ENCODE data around the gene MFRP.
A peak's percentile ranks its signal among the peaks of the same experiment; 100 is the strongest.

The MFRP gene

DNA sequence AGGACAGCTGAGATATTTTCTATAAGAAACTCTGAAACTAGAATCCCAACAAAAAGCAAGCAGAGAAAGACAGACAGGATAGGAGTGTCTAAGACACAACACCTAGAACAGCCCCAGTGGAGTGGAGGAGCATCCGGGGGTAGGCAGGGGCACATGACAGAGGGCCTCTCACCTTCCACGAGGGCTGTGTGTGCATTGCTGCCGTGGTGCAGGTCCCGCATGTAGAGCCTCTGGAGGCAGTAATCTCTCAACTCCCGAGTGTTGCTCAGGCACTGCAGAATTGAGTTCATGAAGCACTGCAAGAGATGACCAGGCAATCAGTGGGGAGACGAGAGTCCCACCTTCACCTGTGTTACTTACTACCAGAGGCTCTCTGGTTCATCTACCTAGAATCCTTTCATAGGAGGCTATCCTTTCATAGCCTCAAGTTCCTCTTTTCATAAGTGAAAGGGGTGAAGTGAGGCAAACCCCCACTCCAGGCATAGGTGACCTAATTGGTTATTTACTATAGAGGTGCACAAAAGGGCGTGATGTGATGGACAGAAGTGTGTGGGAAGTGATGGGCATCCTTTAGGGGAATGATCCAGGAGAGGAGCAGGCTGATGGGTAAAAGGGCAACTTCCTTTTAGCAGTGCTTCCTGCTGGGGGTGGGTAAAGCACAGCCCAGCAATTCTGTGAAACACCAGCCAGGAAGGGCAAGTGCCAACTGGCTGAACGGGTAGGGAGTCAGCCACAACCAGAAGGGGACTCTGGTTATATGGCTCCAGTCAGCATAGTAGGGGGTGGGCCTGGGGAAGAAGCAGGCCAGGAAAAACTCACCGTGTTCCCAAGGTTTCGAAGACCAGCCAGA, 13.1 kb upstream of the MFRP start:
- no peak for DNase-seq (ENCODE audit: low read depth, low spot score)

DNA sequence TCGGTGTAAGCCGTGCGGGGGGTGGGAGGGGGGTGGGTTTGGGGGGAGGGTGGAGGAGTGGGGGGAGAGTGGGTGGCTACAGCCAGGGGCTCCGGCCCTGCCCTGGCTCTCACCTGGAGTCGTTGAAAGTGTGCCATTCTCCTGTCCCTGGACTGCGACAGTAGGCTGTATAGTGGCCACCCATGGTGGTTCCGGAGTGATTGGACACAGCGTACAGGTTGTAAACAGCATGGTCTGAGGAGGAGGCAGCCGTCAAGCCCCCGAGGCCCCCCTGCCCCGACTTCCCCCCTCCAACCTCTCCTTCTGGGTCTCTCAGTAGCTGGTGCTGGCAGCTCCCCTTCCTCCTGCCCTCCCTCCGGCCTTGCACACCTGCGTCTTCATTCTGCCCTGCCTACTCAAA, 10.6 kb upstream of the MFRP start:
- no peak for DNase-seq (ENCODE audit: low read depth, low spot score)

DNA sequence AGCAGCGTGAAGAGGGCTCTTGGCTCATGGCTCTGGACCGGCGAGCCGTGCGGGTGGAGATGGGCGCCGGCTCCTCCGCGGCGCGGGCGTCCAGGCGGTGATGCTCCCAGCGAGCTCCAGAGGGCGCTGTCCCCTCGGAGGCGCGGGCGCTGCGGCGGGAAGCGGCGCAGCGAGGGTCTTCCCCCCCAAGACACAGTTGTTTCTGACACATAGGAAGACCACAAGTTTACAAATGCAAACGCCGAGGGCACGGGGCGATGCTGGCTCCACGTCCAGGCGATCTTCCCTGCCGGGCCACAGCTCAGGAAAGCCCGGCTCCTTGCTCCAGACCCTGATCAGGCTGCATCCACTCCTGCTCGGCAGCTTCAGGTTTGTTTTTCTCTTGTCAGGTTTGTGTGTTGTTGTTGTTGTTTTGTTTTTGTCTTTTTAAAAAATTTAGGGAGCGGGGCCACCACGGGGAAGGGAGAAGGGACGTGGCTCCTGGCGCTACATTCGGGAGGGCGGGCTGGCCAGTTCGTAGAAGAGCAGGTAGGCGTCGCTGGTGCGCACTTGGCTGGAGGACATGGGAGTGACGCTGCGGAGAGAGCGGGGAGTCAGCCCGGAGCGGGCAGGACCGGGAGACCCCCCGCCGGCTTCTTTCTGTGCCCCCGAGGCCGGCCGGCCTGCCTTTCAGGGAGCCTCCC, 10.0 kb upstream of the MFRP start:
- DNase-seq (ENCODE audit: low read depth, low spot score) = peak; percentile 91

DNA sequence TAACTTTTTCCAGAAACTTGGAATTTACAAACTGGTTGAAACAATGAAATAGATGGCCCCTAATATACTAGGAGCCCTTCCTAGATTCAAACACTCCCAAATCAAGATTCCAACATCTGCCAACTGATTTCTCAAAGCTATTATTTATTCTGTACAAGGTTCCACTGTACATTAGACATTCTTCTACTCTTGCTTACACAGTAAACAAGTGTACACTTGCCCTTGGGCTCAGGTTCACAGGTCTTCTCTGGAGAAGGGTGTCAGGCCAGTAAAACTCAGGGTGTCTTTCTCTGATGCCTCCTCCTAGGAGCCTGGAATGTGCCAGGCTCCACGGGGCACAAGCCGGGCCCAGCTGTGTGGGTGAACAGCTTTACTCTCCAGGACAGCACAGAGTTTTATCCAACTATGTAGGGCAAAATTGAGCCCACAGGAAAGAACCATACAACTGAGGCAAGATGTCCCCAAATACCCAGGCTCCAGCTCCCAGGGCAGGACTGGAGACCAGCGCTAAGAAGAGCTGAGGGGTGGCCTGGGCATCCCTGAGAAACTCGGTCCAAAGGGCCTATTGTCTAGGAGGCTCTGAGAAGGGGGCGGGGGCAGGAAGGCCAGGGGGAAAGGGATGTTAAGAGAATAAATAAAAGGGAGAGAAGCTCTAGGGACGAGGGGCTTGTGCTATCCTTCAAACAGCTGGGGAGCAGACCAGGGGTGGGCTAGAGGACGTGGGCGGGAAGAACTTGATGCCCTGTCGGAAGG, 8.8 kb upstream of the MFRP start:
- DNase-seq (ENCODE audit: low read depth, low spot score) = no peak

DNA sequence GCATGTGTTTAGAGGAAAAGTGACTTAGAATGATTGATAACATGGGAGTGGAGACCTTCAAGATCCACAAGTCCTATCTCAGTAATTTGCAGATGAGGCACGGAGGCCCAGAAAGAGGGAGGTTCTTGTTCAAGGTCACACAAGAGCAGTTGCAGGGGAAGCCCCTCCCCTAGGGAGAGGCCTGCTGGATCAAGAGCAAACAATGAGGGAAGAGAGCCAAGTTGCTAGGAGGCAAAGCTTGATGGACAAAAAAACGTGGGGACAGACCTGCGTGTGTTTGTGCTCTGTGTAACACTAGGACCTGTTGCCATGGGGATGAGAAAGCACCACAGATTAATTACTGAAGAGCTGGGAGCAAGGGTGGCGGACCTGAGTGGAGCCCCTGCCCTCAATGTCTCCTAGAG, 6.4 kb upstream of the MFRP start:
- peak; percentile 53 for DNase-seq (ENCODE audit: low read depth, low spot score)

DNA sequence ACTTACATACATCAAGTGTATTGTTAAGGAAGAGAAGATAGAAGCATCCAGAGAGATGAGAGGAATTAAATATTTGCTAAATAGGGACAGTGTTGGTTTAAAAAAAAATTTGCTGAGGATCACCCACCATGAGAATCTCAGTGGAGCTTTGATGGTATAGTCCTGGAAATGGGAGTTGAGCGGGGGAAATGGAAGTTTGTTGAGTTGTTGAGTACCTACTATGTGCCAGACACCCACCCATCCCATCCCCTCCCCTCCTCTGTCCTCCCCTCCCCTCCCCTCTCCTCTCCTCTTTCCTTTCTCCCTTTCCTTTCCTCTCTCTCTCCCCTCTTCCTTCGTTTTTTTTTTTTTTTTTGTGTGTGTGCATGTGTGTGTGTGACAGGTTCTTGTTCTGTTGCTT, 4.7 kb upstream of the MFRP start:
- no peak for DNase-seq (ENCODE audit: low read depth, low spot score)

DNA sequence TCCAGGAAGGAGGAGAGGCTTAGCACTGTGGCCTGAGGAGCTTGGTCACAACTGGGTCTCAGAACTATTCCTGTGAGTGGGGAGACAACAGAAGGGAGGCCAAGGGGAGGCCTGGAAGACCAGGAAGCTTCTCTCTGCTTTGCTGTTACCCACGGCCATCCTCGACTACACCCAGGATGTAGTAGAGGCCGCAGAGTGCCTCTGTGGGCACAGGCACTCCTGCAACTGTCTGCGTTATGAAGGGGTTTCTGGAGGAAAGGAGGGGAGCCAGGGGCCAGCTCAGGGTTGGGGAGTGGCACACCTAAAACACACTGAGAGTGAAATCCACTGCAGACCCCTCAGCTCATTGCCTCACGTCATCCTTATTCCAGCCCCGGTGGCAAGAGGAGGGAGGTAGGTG, 3.8 kb upstream of the MFRP start:
- no peak for DNase-seq (ENCODE audit: low read depth, low spot score)

DNA sequence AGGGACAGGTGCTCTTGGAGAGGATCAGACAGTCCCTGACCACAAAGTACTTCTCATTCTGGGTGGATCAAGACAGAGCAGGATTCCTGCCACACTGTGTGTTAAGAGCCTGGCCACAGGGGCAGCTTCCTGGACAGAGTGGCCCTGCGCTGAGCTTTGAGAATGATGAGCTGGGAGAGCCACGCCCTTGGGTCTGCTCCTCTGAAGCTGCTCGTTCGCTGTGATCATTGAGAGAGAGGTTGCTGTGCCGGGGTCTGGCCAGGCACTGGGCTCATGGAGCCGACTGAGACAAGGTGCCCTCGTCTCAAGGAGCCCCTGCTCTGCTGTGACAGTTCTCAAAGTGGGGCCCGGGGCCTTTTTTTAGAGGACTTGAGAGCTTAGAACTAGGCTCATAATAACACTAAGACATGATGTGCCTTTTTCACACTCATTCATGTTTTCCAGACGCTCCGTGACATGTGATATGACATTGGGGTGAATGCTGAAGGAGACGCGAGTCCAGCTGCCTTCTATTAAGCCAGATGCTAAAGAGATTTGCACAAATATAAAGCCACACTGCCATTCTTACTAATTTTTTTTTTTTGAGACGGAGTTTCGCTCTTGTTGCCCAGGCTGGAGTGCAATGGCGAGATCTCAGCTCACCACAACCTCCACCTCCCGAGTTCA, 1.6 kb upstream of the MFRP start:
- no peak for DNase-seq (ENCODE audit: low read depth, low spot score)

DNA sequence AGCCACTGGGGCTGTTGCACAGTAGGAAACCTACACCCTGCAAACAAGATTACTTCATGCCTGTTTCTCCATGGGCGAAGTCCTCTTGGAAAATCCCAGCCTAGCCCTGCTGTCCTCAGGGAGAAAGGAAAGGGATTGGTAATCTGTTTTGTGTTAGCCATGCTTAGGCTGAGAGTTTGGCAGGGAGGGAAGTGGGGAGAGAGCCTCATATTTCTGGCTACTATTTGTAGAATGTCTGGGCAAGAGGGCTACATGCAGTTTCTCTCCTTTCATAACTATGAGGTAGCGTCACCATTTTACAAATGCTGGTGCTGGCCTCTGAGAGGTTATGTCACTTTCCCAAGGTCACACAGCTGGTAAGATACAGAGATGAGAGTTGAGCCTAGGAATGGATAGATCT, 737 bp upstream of the MFRP start:
- no peak for DNase-seq (ENCODE audit: low read depth, low spot score)

DNA sequence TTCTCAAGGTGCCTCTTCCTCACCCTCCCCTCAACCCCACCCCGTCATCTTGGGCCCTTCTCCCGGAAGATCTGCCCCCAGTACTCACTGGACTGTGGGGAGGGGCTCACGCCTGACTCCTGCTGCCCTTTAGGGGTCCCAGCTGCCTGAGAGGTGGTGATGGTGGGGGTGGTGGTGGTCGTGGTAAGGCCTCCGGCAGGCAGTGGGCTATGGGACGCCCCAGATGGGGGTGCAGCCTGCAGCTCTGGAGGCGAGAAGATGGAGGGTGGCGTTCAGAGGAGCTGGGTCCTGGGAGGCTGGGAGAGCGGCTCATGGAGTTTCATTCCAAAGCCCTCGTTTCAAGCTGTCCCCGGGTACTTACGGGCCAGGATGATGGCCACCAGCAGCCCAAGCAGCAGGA, 820 bp downstream of the MFRP start:
- DNase-seq (ENCODE audit: low read depth, low spot score) = no peak

DNA sequence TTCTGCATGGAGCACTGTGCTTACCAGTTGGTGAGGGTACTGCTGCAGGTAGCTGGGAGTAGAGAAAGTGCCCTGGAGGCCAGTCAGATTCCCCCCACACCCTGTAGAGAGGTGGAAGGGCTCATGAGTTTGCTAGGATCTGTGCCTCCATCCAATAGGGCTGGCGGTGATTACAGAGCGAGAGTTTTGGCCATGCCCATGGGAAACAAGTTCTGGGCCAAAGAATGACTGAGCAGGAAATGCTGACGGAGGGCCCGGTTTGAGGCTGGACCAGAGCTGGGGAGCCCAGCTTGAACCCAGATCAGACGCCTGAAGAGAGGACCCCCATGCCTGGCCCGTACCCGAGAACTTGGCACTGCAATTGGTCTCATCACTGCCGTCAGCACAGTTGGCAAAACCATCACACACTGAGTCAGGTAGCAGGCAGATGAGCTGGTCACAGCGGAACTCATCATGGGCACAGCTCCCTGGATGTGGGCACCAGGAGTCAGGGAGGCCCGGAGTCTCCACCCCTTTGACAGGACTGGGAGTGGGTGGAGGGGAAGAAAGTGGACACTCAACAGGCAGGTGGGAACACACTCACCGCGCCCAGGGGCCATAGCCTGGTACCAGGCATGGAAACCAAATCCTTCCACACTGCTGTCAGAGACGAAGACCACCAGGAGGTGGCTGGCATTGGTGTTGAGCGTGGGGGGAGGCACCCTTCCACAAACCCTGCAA, 2.1 kb downstream of the MFRP start:
- no peak for DNase-seq (ENCODE audit: low read depth, low spot score)

DNA sequence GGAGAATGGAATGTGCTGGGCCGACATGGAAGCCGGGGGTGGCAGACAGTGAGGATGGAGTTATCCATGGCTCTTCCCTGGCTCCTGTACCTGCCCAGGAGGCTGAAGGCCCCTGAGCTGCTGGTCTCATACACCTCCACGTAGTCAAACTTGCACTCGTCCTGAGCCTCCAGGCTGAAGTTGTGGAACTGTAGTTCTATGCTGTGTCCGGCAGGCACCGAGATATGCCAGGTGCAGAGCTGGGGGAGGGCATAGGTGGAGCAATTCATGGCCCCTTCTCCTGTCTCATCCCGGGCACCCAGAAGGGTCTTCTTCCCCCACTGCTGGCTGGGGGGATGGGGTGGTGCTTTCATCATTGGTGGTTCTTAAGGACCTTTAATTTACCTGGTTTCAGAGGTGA, 2.8 kb downstream of the MFRP start:
- no peak for DNase-seq (ENCODE audit: low read depth, low spot score)

DNA sequence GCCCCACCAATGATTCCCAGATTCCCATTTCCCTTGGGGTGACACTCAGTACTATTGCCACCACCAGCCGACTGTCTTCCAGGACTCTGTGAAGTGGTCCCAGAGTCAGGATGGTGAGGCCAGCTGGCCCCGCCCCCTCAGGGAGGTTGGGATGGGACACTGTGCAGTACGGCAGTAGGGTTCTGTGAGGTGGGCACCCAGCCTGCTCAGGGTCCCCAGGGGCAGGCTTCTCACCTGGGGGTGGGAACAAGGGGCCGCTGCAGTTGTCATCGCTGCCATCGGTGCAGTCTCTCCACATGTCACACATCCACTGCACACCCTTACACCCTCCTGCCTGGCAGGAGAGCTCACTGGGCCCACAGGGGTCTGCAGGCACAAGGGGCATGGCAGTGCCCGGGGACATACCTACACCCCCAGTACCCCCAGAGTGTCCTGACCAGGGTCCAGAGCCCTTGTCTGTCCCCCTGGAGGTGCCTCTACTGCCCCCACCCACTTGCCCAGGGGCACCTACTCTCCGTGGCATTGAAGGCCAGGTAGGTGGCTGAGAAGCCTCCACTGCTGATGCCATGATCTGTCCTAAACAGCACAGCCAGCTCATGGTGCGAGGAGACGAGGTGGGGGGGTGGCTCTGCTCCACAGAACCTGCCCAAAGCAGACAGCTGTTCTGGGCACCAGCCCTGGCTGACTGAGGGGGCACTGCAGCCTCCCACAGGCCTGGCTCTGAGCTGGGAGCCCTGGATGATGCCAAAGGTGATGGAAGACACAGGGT, 4.0 kb downstream of the MFRP start:
- DNase-seq (ENCODE audit: low read depth, low spot score) = no peak

DNA sequence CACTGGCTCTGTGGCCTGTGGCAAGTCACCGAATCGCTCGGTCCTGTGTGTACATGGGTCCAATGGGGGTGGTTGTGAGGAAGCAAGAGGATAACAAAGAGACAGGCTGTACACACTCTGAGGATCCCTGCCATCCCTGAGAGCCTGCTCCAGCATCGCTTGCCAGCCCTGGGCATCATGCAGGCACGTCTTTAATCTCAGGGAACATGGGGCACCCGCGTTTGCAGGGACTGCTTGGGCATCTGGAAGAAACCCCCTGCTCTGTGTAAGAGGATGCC, 4.5 kb downstream of the MFRP start:
- DNase-seq (ENCODE audit: low read depth, low spot score) = no peak

DNA sequence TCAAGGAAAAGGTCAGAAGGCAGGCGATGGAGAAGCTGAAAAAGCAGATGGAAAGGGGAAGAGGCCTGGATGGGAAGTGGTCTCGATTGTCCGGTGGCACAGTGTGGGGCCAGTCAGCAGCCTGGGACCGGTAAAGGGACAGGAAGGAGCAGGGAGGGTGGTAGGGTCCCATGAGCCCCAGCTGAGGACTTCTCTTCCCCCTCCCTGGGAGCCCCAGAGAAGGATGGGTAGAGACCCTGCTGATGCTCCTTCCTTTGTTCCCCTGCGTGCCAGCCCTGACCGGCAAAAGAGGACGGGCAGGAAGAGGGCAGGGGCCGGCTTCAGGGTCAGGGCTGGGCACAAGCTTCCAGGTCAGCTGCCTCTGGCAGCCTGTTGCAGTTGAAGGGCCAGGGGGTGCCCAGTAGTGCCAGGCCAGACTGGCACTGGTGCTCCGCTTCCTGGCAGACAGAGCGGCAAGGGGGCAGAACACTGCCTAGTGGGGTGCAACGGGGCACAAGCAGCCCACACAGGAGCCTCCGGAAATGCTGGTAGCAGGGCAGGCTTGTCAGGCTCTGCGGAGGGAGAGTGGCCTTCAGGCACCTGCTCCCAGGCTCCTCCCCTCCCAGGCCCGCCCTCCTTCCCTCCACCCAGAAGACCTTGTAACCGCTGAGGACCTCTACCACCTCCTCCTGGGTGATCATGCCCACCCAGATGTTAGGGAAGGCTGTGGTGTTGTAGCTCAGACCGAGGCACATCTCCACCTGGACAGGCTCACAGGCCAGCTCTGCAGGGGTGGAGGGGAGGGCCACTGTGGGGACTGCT, 5.1 kb downstream of the MFRP start:
- no peak for DNase-seq (ENCODE audit: low read depth, low spot score)

DNA sequence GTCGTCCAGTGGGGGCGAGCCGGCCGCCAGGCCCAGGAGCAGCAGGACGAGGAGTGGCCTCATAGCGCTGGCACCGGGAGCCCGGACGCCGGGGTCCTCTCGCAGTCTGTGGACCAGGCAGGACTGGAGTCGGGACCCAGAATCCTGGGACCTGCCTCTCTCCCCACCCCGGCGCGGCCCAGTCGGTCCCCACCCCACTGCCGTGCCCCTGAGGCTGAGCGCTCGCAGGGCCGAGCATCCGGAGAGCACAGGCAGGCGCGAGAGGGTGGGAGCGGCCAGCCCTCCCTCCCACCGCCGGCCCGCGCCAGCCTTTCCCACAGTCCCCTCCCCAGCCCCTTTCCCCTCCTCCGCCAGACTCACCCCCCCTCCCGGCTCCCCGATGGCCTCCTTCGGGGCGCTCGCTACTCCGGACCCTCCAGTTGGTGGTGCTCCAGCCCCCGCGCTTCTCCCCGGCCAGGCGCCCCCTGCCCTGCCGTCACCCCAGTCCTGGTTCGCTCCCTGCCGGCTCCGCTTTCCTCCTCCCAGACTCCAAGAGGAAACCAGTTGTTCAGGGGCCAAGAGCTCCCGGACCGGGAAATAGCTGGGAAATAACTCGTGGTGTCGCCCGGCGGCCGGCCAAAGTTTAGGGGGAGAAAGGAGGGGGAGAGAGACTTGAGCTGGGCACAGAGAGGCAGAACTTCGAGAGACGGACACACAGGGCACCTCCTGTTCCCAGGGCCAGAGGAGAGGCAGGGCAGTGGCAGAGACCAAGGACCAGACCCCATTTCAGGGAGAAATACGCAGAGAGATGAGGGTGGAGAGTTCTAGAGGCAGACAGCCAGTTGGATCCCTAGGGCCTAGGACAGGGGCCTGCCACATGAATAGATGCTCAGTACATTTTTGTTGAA, 5.9 kb downstream of the MFRP start, which contains the start of gene C1QTNF5:
C1QTNF5 (minus strand) TSS at position 549 of the 887 bp plus-strand sequence; CDS start at position 63, 486 bp downstream.
- peak; percentile 93 for DNase-seq (ENCODE audit: low read depth, low spot score)

DNA sequence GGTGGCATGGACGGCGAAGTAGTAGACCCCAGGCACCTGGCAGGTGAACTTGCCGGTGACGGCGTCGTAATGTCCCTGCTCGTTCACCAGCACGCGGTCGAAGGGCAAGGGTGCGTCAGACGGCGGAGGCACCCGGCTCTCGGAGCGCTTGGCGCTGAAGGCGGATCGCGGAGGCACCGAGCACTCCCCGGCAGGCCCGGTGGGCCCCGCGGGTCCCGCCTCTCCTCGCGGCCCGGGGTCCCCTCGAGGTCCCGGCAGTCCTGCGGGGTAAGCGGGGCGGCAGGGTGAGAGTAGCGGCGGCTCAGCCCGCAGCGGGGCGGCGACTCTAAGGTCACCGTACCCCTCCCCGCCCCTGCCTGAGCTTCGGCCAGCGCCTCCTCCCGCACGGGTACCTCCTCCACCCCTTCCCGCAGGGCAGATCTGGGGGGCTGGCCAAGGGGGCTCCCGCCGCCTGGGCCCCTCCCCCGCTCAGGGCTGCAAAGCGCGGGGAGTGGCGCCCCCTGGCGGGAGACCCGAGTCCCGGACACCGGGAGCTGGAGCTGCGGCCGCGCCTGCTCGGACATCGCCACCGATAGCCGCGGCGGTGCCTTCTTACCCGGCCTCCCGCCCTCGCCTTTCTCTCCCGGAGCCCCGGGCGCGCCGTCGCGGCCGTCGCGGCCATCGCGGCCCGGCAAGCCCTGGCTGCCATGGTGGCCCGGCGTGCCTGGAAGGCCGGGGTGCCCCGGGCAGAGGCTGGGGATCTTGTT, 6.7 kb downstream of the MFRP start:
- peak; percentile 88 for DNase-seq (ENCODE audit: low read depth, low spot score)

DNA sequence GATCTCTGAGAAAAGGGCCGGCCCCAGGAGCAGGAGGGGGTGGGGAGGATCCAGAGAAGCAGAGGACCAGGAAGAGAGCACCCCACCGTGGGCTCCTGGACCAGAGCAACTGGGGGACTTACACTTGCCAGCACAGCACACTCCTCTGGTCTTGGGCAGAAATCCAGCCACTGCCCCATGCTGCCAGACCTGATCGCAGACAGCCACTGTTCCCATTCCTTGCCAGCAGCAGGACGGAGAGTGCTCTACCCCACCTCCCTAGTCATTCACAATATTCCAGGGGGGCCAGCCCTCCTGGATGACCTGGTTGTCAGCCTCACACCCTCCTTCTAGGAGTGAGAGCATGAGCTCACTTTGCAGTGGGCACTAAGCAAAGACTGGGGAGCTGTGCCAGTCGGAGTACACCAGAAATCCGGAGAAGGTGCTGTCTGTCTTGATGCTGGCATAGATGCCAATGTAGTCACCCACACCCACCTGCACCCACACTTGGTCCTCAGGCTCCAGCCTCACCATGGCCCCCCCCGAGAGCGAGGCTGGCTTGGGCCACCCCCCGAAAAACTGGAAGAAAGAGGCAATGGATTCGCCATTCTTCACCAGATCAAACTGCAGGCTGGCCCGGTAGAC, 7.4 kb downstream of the MFRP start:
- peak; percentile 54 for DNase-seq (ENCODE audit: low read depth, low spot score)

Data from astrocyte of the hippocampus (primary cell).